Endodermal cell (in vitro differentiated cells): ENCODE data around the gene NUP58. TPM values are rescaled to one million over a fixed set of nuclear protein-coding genes. Genes with fewer than 3 reads are reported as not detected.

Source experiments
- DNase-seq: peaks from one replicate; pipeline ENCODE4 v3.0.0-alpha.2; 2017
- H3K27ac ChIP-seq: 2 replicates; pipeline ENCODE4 v1.5.1; 2013; ENCODE audit warnings: mild to moderate bottlenecking, low read depth, low read length, moderate library complexity
- H3K27me3 ChIP-seq: 2 replicates; pipeline ENCODE4 v1.6.1; 2013; ENCODE audit warnings: mild to moderate bottlenecking, low read length, moderate library complexity; ENCODE audit not compliant: insufficient read depth, control insufficient read depth, poor library complexity, severe bottlenecking
- H3K36me3 ChIP-seq: 2 replicates; pipeline ENCODE4 v1.7.0; 2013; ENCODE audit warnings: mild to moderate bottlenecking, low read length, moderate library complexity; ENCODE audit not compliant: control insufficient read depth, insufficient read depth
- H3K4me1 ChIP-seq: one replicate; pipeline ENCODE4 v1.7.0; 2013; ENCODE audit warnings: low read length; ENCODE audit not compliant: control insufficient read depth, insufficient read depth
- H3K4me3 ChIP-seq: 2 replicates; pipeline ENCODE4 v1.5.1; 2013; ENCODE audit warnings: mild to moderate bottlenecking, low read length, moderate library complexity
- H3K9ac ChIP-seq: 2 replicates; pipeline ENCODE4 v1.6.1; 2013; ENCODE audit warnings: mild to moderate bottlenecking, low read length, moderate library complexity; ENCODE audit not compliant: poor library complexity, severe bottlenecking; ENCODE audit errors: extremely low read depth
- H3K9me3 ChIP-seq: 2 replicates; pipeline ENCODE4 v1.6.1; 2013; ENCODE audit warnings: mild to moderate bottlenecking, low read length, moderate library complexity; ENCODE audit not compliant: control insufficient read depth
- H3K27ac Mint-ChIP-seq: 2 replicates; pipeline ENCODE4 v1.8.0; 2020; ENCODE audit warnings: mixed read lengths
- H3K27me3 Mint-ChIP-seq: 2 replicates; pipeline ENCODE4 v1.8.0; 2021; ENCODE audit warnings: mild to moderate bottlenecking, mixed read lengths; ENCODE audit not compliant: insufficient read depth
- H3K36me3 Mint-ChIP-seq: 2 replicates; pipeline ENCODE4 v1.8.0; 2020; ENCODE audit warnings: low read depth, mixed read lengths
- H3K4me1 Mint-ChIP-seq: 2 replicates; pipeline ENCODE4 v1.8.0; 2020; ENCODE audit warnings: mixed read lengths
- H3K4me3 Mint-ChIP-seq: 2 replicates; pipeline ENCODE4 v1.8.0; 2020; ENCODE audit warnings: mild to moderate bottlenecking, moderate library complexity, mixed read lengths
- H3K9me3 Mint-ChIP-seq: 2 replicates; pipeline ENCODE4 v1.8.0; 2020; ENCODE audit warnings: mild to moderate bottlenecking, mixed read lengths
- CTCF ChIP-seq: fragments of 200-600 bp; sonication (generic); conservative IDR thresholded peaks from 2 replicates; pipeline ENCODE4 v1.5.0; 2021; ENCODE audit warnings: antibody characterized with exemption, mild to moderate bottlenecking
- WGBS, 2 experiments: methylation state at CpG; one replicate each; pipeline versions ENCODE4 v1.1.5 to v1.1.7; 2013; ENCODE audit warnings: missing lambda C conversion rate in 2 of 2, mixed read lengths in 1 of 2; ENCODE audit not compliant: insufficient coverage in 1 of 2, insufficient read length in 1 of 2; 5-methylcytosine and 5-hydroxymethylcytosine counted together
- total RNA-seq, 2 donors: library from RNA; stranded (reverse); fragmentation: NEBNext Ultra II Directional in 1 of 2; extraction: Animal tissue kit (Norgen Biotek cat#: 25700) in 1 of 2; gene quantifications; 2 replicates in 1 of 2; 3 replicates in 1 of 2; pipeline ENCODE4 v1.2.1, GENCODE V29; 2021

The NUP58 gene
- total RNA-seq, 2 donors from 2014 or later = 49.7 to 66.4 TPM

DNA sequence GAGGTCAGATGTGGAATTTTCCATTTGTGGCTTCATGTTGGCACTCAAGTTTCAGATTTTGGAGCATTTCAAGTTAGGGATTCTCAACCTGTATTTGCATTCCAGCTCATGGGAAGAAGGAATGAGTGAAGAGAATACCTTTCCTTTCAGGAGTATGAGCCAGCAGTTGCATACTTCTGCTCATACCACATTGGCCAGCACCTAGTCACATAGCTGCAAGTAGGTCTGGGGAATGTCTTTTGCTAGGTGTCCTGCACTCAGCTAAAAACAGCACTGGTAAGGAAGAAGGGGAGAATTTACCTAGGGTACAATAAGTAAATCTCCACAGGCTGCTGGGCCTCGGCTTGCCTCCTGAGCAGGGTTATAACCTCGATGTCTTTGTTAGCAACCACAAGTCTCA lies 45.7 kb downstream of the NUP58 start:
- 87 to 91% methylated on average over 2 of the region's 2 CpGs for WGBS, 2 experiments
- Mint-ChIP-seq H3K4me1 (peaks cover 14% of the 10 kb centered on the region), H3K27ac (no peak overlapping the region), H3K9me3 (peaks cover 1% of the 10 kb centered on the region), H3K27me3 (no peaks in the 10 kb centered on the region), H3K4me3 (no peak overlapping the region), H3K36me3 (peaks cover 5% of the 10 kb centered on the region)
- no peak overlapping the region for H3K9ac ChIP-seq
- no peak overlapping the region for H3K4me3 ChIP-seq
- no peak for TF ChIP-seq CTCF
- no peaks in the 10 kb centered on the region for H3K36me3 ChIP-seq
- no peaks in the 10 kb centered on the region for H3K27me3 ChIP-seq
- no peak overlapping the region for H3K27ac ChIP-seq
- no peaks in the 10 kb centered on the region for H3K9me3 ChIP-seq
- DNase-seq = no peak
- no peaks in the 10 kb centered on the region for H3K4me1 ChIP-seq

DNA sequence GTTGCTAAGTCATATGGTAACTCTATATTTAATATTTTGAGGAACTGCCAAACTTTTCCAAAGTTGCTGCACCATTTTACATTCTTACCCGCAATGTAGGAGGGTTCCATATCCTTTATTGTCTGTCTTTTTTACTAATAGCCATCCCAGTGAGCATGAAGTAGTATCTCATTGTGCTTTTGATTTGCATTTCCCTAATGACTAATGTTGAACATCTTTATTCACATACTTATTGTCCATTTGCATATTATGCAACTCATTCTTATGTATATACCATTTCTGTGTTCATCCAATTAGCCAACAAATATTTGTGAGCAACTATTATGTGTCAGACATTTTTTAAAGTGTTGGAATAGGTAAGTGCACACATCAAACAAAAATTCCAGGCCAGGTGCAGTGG lies 50.0 kb downstream of the NUP58 start:
- no peaks in the 10 kb centered on the region for H3K27me3 ChIP-seq
- H3K9ac ChIP-seq = no peak overlapping the region
- no peak for DNase-seq
- H3K36me3 Mint-ChIP-seq = no peaks in the 10 kb centered on the region
- WGBS, 2 experiments = 100% methylated on average over 1 of the region's 1 CpG; no CpG with 5 or more reads in 1 of the 2 experiments
- H3K36me3 ChIP-seq = no peaks in the 10 kb centered on the region
- no peak overlapping the region for H3K4me3 Mint-ChIP-seq
- no peak overlapping the region for H3K27ac ChIP-seq
- no peaks in the 10 kb centered on the region for H3K9me3 Mint-ChIP-seq
- H3K27me3 Mint-ChIP-seq = peaks cover 3% of the 10 kb centered on the region
- H3K4me1 ChIP-seq = no peaks in the 10 kb centered on the region
- TF ChIP-seq CTCF = no peak
- no peak overlapping the region for H3K4me3 ChIP-seq
- H3K27ac Mint-ChIP-seq = no peak overlapping the region
- no peaks in the 10 kb centered on the region for H3K9me3 ChIP-seq
- H3K4me1 Mint-ChIP-seq = no peaks in the 10 kb centered on the region

GRCh38 chr13:25352230-25352629 lies 50.8 kb downstream of the NUP58 start:
- Histone ChIP-seq H3K4me1 (no peaks in the 10 kb centered on the region), H3K27me3 (no peaks in the 10 kb centered on the region), H3K27ac (no peak overlapping the region), H3K36me3 (no peaks in the 10 kb centered on the region), H3K9ac (no peak overlapping the region), H3K4me3 (no peak overlapping the region), H3K9me3 (no peaks in the 10 kb centered on the region)
- Mint-ChIP-seq H3K9me3 (no peaks in the 10 kb centered on the region), H3K4me1 (no peaks in the 10 kb centered on the region), H3K27me3 (peaks cover 3% of the 10 kb centered on the region), H3K4me3 (no peak overlapping the region), H3K36me3 (no peaks in the 10 kb centered on the region), H3K27ac (no peak overlapping the region)
- 85 to 87% methylated on average over 3 of the region's 3 CpGs for WGBS, 2 experiments
- DNase-seq = no peak
- no peak for TF ChIP-seq CTCF
